ENCODE data around the gene ARHGDIG. TPM values are rescaled to one million over a fixed set of nuclear protein-coding genes. Genes with fewer than 3 reads are reported as not detected.

ARHGDIG gene
- total RNA-seq, 2 experiments from 2014 or later: not detected

GRCh38 chr16:314351-314750, 34.0 kb downstream of the ARHGDIG start:
- H3K4me1 ChIP-seq (ENCODE audit: insufficient read depth, low read length, poor library complexity, severe bottlenecking): no peaks in the 10 kb centered on the region
- CTCF ChIA-PET (ENCODE audit: unreplicated experiment): no interaction called here
- intact Hi-C loops (cut with micrococcal nuclease; ENCODE audit: unreplicated experiment): no loop called here
- BruUV-seq (replicated peaks): no TSS peak
- TF ChIP-seq, protein P1, sequence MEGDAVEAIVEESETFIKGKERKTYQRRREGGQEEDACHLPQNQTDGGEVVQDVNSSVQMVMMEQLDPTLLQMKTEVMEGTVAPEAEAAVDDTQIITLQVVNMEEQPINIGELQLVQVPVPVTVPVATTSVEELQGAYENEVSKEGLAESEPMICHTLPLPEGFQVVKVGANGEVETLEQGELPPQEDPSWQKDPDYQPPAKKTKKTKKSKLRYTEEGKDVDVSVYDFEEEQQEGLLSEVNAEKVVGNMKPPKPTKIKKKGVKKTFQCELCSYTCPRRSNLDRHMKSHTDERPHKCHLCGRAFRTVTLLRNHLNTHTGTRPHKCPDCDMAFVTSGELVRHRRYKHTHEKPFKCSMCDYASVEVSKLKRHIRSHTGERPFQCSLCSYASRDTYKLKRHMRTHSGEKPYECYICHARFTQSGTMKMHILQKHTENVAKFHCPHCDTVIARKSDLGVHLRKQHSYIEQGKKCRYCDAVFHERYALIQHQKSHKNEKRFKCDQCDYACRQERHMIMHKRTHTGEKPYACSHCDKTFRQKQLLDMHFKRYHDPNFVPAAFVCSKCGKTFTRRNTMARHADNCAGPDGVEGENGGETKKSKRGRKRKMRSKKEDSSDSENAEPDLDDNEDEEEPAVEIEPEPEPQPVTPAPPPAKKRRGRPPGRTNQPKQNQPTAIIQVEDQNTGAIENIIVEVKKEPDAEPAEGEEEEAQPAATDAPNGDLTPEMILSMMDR (conservative IDR thresholded peaks at IDR 0.05; ENCODE audit: low read length): no peak
- TF ChIP-seq EZH2phosphoT487 (IDR thresholded peaks at IDR 0.05; ENCODE audit: borderline replicate concordance, low read depth, low read length): no peak
- no peak overlapping the region for H3K27ac ChIP-seq (ENCODE audit: low read depth, low read length, poor library complexity, severe bottlenecking)
- H3K4me3 ChIP-seq (ENCODE audit: low read depth, low read length, poor library complexity, severe bottlenecking): no peak overlapping the region
- H3K79me2 ChIP-seq (ENCODE audit: insufficient read depth, low read depth, low read length): no peaks in the 10 kb centered on the region
- no peak overlapping the region for H2AFZ ChIP-seq (ENCODE audit: low read length)
- no peak for DNase-seq (ENCODE audit: low spot score)
- H3K9me3 ChIP-seq (ENCODE audit: low read length): no peaks in the 10 kb centered on the region
- POLR2A ChIA-PET: no interaction called here
- peaks cover 4% of the 10 kb centered on the region; the same call in 1 of the 2 replicates for H4K20me1 ChIP-seq (ENCODE audit: insufficient read depth, low read length)
- H3K4me2 ChIP-seq (ENCODE audit: low read length): no peak overlapping the region
- H3K36me3 ChIP-seq (ENCODE audit: insufficient read depth, low read length): peaks cover 9% of the 10 kb centered on the region; the same call in 1 of the 2 replicates
- H3K9me2 ChIP-seq (ENCODE audit: insufficient read depth, low read length): no peaks in the 10 kb centered on the region

GRCh38 chr16:314795-315299, 34.5 kb downstream of the ARHGDIG start:
- Histone ChIP-seq H4K20me1 (ENCODE audit: insufficient read depth, low read length) (peaks cover 4% of the 10 kb centered on the region; the same call in 1 of the 2 replicates), H3K9me2 (ENCODE audit: insufficient read depth, low read length) (no peaks in the 10 kb centered on the region), H3K4me3 (ENCODE audit: low read depth, low read length, poor library complexity, severe bottlenecking) (no peak overlapping the region), H2AFZ (ENCODE audit: low read length) (no peak overlapping the region), H3K79me2 (ENCODE audit: insufficient read depth, low read depth, low read length) (no peaks in the 10 kb centered on the region), H3K27ac (ENCODE audit: low read depth, low read length, poor library complexity, severe bottlenecking) (no peak overlapping the region), H3K4me2 (ENCODE audit: low read length) (no peak overlapping the region), H3K9me3 (ENCODE audit: low read length) (no peaks in the 10 kb centered on the region), H3K4me1 (ENCODE audit: insufficient read depth, low read length, poor library complexity, severe bottlenecking) (no peaks in the 10 kb centered on the region), H3K36me3 (ENCODE audit: insufficient read depth, low read length) (peaks cover 9% of the 10 kb centered on the region; the same call in 1 of the 2 replicates)
- intact Hi-C loops (cut with micrococcal nuclease; ENCODE audit: unreplicated experiment): no loop called here
- CTCF ChIA-PET (ENCODE audit: unreplicated experiment): no interaction called here
- TF ChIP-seq, protein P1 (conservative IDR thresholded peaks at IDR 0.05; ENCODE audit: low read length): no peak
- no peak for TF ChIP-seq EZH2phosphoT487 (IDR thresholded peaks at IDR 0.05; ENCODE audit: borderline replicate concordance, low read depth, low read length)
- POLR2A ChIA-PET: interaction anchor here (0.6 kb wide), 1 partner anchor 153 kb away, joined by 5 read pairs; no protein-coding TSS in a partner anchor
- no TSS peak for BruUV-seq (replicated peaks)
- no peak for DNase-seq (ENCODE audit: low spot score)

GRCh38 chr16:316741-317464, 36.5 kb downstream of the ARHGDIG start:
- TF ChIP-seq, protein P1 (conservative IDR thresholded peaks at IDR 0.05; ENCODE audit: low read length): no peak
- no peak for TF ChIP-seq EZH2phosphoT487 (IDR thresholded peaks at IDR 0.05; ENCODE audit: borderline replicate concordance, low read depth, low read length)
- Histone ChIP-seq H3K79me2 (ENCODE audit: insufficient read depth, low read depth, low read length) (no peaks in the 10 kb centered on the region), H2AFZ (ENCODE audit: low read length) (no peak overlapping the region), H4K20me1 (ENCODE audit: insufficient read depth, low read length) (peaks cover 4% of the 10 kb centered on the region; the same call in 1 of the 2 replicates), H3K4me3 (ENCODE audit: low read depth, low read length, poor library complexity, severe bottlenecking) (no peak overlapping the region), H3K4me1 (ENCODE audit: insufficient read depth, low read length, poor library complexity, severe bottlenecking) (no peaks in the 10 kb centered on the region), H3K9me2 (ENCODE audit: insufficient read depth, low read length) (no peaks in the 10 kb centered on the region), H3K9me3 (ENCODE audit: low read length) (no peaks in the 10 kb centered on the region), H3K27ac (ENCODE audit: low read depth, low read length, poor library complexity, severe bottlenecking) (no peak overlapping the region), H3K36me3 (ENCODE audit: insufficient read depth, low read length) (peaks cover 7% of the 10 kb centered on the region; the same call in 1 of the 2 replicates), H3K4me2 (ENCODE audit: low read length) (no peak overlapping the region)
- POLR2A ChIA-PET: no interaction called here
- no TSS peak for BruUV-seq (replicated peaks)
- DNase-seq (ENCODE audit: low spot score): no peak
- intact Hi-C loops (cut with micrococcal nuclease; ENCODE audit: unreplicated experiment): no loop called here
- CTCF ChIA-PET (ENCODE audit: unreplicated experiment): no interaction called here
